Effector CD8-positive, alpha-beta T cell (primary cell): ENCODE results near the gene TM4SF5.
"Not testable (repeated sequence)": the region's sequence is repeated elsewhere in the genome, so short reads cannot be mapped to it uniquely, and the experiment has no call there.

Source experiments
- DNase-seq: peaks from one replicate; lab custom pipeline; 2025; lab: John Stamatoyannopoulos, UW

Gene TM4SF5

DNA sequence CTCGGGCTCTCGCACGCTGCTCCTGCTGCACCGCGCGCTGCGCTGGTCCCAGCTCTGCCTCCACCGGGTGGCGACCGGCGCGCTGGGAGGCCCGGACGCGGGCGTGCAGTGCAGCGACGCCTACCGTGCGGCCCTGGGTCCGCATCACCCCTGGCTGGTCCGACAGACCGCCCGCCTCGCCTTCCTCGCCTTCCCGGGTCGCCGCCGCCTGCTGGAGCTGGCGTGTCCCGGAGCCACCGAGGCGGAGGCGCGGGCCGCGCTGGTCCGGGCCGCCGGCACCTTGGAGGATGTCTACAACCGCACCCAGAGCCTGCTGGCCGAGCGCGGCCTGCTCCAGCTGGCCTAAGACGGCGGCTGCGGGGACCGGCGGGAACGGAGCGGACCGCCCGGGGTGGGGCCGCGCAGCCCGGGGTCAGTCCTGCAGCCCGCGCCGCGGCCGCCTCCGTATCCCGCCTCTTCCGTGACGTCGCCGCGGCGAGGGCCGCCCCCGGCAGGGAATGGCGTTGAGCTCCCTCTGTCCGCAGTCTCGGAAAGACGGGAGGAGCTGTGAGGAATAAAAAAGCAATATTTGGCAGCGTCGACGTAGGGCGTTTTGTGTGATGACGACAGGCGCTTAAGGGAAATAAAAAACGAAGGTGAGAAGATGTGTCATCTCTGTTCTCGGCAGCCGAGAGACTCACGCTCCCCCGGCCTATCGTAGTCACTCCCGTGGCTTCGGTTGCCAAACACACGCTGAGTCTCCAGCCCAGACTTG lies 18.4 kb downstream of the TM4SF5 start:
- DNase-seq, result peak; percentile 52

- no peak for DNase-seq
Measured at GRCh38 chr17:4790705-4791088, 19.0 kb downstream of the TM4SF5 start.

GRCh38 chr17:4795168-4795567 lies 23.5 kb downstream of the TM4SF5 start:
- no peak for DNase-seq

DNA sequence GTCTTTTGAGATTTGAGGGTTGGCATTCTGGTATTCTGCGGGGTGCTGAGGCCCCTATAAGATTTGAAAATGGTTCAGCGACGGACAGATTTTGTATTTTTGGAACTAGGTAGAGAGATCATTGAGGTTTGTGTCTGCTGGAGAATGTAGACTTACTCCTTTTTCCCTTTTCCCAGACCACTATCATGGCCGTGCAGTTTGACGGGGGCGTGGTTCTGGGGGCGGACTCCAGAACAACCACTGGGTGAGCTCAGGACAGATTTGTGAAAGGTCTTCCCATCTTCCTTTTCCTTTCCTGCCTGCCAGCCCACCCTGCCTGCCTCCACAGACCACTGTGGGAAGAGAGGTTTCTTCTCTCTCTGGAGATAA lies 24.9 kb downstream of the TM4SF5 start:
- DNase-seq, result no peak

DNA sequence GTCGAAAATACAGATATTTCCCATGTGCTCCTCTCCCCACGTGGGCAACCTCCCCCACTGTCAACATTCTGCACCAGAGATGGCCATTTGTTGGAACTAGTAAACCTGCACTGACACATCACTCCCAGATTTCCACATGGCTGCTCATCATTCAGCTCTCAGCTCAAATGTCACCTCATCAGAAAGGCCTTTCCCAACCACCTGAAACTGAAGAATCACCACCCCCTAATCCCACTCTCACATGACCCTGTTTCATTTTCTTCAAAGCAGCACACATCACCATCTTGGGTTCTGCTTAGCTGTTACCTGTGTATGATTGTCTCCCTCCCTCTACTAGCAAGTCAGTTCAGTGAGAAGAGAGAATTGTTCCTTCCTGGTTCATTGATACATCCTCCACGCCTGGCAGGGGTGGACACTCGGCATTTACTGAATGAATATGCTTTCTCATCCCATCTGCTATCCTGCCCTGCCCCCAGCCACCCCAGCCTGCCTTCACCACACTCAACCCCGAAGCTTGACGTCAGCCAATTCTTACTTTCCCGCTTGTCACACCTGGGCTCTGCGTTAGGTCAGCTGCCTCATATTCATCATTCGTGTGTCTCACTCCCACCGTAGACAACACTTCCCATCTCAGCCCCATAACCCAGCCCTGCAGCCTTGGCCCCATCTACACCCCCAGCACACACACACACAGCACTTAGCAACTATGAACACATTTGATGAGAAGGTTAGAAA lies 28.9 kb downstream of the TM4SF5 start:
- DNase-seq, result no peak

DNA sequence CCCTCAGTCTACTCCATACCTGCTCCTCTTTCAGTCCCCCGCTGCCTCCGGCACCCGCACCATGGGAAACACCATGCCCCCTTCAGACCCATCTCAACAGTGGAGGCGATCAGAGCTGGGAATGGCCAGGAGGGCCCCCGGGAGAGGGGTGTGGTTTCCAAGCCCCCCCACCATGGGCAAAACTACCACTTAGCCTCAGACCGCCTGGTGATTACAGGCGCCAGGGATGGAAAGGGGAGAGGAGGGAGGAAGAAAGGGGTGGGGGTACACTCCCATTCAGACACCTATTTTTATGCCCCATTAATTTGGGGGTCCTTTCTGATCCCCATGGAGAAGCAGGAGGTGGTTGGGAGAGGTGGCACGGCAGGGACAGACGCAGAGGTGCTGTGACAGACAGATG lies 30.5 kb downstream of the TM4SF5 start, which contains the start of gene C17orf114:
C17orf114 (minus strand) TSS at position 101 of the 400 bp plus-strand sequence.
- DNase-seq, result no peak

GRCh38 chr17:4806456-4806776 lies 34.7 kb downstream of the TM4SF5 start:
- no peak for DNase-seq

DNA sequence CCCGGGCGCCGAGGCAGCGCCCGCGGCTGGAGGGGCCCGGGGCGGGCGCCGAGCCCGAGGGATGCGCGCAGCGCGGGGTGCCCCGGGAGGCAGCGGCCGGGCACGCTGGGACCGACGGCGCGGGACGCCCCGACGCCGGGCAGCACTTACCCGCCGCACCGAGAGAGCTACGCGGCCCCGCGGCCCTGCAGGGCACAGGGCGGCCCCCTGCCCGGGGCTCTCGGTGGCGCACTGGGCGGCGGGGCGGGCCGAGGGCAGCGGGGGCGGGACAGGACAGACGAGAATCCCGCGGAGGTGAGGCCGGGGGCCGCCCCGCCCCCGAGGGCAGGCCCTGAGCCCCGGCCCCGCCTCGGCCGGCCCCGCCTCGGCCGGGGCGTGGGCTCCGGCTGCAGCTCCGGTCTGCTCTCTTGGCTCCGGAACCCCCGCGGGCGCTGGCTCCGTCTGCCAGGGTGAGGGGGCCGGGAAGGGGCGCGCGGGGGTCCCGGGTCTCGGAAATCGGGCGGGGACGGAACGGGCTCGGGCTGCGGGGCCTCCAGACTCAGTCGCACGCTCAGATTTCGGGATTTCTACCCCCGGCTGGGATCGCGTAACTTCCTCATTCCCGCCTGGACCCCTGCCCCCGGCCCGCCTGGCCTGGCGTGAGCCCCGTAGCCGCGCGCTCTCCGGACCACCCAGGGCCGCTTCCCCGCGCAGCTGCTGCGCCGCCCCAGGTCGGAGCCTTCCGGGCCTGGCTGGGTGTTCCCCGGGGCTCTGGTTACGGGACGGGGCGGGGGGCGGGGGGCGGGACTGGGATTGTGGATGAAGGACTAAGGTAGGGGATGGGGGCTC lies 35.3 kb downstream of the TM4SF5 start, which contains the start of gene PLD2:
PLD2 (plus strand) TSS at position 376 of the 828 bp plus-strand sequence. CDS start 621 bp downstream, outside the sequence.
- peak; percentile 76 for DNase-seq

DNA sequence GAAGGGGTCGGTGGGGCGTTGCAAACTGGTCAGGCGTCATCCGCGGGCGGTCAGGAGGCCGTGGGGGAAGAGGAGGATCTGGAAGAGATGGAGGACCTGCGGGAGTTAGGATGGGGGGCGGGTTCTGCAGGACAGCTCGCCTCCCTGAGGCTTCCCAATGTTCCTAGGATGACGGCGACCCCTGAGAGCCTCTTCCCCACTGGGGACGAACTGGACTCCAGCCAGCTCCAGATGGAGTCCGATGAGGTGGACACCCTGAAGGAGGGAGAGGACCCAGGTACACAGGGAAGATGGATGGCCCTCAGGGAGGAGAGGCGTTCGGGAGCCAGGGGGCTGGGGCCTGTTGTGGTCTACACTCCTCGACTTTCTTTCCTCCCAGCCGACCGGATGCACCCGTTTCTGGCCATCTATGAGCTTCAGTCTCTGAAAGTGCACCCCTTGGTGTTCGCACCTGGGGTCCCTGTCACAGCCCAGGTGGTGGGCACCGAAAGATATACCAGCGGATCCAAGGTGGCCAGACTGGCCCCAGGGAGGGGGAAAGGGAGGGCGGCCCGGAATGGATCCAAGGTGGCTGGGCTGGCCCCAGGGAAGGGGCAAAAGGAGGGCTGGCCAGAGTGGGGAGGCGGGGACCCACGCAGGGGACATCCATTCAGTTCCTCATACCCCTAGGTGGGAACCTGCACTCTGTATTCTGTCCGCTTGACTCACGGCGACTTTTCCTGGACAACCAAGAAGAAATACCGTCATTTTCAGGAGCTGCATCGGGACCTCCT lies 36.1 kb downstream of the TM4SF5 start:
- DNase-seq, result no peak

DNA sequence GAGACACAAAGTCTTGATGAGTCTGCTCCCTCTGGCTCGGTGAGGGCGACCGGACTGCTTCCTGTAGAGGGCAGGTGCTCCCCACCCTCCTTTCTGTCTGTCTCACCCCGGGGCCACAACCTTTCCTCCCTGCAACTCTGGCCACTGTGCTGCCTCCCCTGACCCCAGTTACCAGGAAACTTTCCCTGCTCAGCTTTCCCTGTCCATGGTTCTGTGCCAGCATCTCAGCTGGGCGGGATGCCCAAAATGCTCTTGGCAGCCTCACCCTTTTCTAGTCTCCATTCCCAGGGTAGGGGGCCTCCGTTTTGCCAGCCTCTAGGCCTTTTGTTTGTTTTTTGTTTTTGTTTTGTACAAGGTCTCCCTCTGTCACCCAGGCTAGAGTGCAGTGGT lies 36.7 kb downstream of the TM4SF5 start:
- DNase-seq, result no peak

DNA sequence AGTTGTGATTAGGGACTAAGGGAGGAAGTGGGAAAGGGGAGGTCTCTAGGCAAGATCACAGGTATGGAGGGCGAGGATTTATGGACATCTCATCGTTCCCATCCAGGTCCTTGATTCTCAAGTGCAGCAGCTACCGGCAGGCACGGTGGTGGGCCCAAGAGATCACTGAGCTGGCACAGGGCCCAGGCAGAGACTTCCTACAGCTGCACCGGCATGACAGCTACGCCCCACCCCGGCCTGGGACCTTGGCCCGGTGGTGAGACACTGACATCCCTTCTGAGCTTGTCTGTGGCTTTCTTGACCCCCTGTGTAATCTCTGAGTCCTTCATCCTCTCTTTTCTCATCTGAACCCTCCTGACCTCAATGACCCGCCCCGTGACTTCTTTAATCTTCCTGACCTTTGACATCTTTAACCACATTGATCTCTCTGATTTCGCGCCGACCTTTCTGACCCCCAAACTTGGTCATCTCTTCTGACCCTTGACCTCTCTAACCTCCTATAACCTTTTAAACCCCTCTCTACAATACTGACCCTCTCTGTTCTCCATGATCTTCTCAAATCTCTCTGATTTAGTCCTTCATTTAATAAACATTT lies 39.1 kb downstream of the TM4SF5 start:
- no peak for DNase-seq

- DNase-seq, result no peak
Measured at GRCh38 chr17:4811471-4811870, 39.8 kb downstream of the TM4SF5 start.

DNA sequence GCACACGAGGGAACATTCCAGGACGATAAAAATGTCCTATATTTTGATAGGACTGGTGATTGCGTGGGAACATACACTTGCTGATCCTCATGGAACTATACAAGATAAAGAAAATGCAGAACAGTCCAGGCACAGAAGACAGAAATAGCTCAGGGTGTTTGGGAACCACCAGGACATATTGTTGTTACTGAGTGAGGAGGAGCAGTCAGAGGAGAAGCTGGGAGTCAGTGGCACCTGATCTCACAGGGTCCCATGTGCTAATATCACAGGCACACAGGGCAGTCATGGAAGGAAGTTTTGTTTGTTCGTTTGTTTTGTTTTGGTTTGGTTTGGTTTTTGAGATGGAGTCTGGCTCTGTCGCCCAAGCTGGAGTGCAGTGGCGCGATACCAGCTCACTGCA lies 41.0 kb downstream of the TM4SF5 start:
- DNase-seq, result no peak

GRCh38 chr17:4815043-4815675 lies 43.5 kb downstream of the TM4SF5 start:
- no peak for DNase-seq

DNA sequence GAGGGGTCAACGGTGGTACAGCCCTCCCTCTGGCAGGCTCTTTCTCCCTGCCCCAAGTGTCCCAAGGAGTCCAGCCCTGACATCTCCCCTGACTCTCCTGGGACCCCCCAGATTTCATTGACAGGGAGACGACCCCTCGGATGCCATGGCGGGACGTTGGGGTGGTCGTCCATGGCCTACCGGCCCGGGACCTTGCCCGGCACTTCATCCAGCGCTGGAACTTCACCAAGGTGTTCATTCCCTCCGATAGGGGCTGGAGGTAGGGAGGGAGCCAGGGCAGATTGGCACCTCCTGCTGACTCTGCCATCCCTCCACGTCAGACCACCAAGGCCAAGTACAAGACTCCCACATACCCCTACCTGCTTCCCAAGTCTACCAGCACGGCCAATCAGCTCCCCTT lies 45.1 kb downstream of the TM4SF5 start:
- DNase-seq, result no peak

- no peak for DNase-seq
Measured at GRCh38 chr17:4818276-4818675, 46.6 kb downstream of the TM4SF5 start.

- DNase-seq, result no peak
Measured at GRCh38 chr17:4822835-4823234, 51.1 kb downstream of the TM4SF5 start.

GRCh38 chr17:4823373-4824089 lies 51.8 kb downstream of the TM4SF5 start:
- DNase-seq, result no peak

DNA sequence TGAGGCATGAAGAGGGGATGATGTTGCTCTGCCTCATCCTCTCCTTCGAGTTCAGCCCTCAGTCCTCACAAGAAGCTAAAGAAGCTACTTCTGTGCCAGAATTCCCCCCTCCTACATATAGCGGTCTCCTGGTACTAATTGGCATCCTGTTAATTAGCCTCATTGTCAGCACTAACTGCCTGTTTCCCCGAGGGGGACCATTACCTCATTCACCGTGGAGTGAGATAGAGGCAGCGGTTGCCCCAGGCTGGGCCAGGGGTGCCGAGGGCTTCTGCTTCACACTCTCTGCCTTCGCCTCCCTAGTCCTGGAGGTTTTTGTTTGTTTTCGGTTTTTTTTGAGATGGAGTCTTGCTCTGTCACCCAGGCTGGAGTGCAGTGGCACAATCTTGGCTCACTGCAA lies 55.7 kb downstream of the TM4SF5 start:
- DNase-seq, result no peak

DNA sequence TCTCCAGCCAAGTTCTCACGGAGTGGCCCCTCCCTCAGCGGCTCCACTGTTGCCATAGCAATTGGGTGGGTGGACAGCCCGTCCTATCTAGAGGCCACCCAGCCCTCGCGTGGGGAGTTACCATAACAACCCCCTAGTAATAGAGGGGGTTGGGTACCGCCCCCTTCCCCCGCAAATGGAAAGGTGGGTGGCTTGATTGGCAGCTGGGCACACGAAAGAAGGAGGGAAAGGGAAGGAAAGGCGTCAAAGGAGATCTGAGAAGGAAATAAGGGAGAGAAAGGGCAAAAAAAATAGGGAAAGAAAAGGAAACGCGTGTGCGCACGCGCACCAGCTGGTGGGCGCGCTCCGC lies 61.1 kb downstream of the TM4SF5 start:
- not testable (repeated sequence) for DNase-seq
